GM23338 (cell line): ENCODE data around the gene SUSD3.

Source experiments
- EZH2phosphoT487 ChIP-seq: fragments of 200-600 bp; sonication (generic); IDR thresholded peaks from one replicate; pipeline ENCODE4 v1.8.1; 2018; ENCODE audit warnings: antibody characterized with exemption; ENCODE audit not compliant: unreplicated experiment
- NANOG ChIP-seq: IDR thresholded peaks from 2 replicates; pipeline ENCODE4 v1.6.1; 2016; ENCODE audit warnings: antibody characterized with exemption, borderline replicate concordance
- ZNF114 ChIP-seq: fragments of 250-450 bp; sonication (Bioruptor Pico); IDR thresholded peaks from 2 replicates; pipeline ENCODE4 v1.5.0; 2020; ENCODE audit warnings: mild to moderate bottlenecking, moderate library complexity
- TF ChIP-seq, protein P1 (sequence below), 2 experiments: fragments of 200-600 bp in 1 of 2; sonication (generic) in 1 of 2; conservative IDR thresholded peaks; 2 replicates each; pipeline versions ENCODE4 v1.5.1 to v1.6.1; 2016 to 2017; ENCODE audit warnings: antibody characterized with exemption in 2 of 2, low read depth in 2 of 2, mild to moderate bottlenecking in 2 of 2, moderate library complexity in 1 of 2
- TF ChIP-seq, protein P2 (sequence below): IDR thresholded peaks from 2 replicates; pipeline ENCODE4 v1.6.1; 2016; ENCODE audit warnings: antibody characterized with exemption

DNA sequence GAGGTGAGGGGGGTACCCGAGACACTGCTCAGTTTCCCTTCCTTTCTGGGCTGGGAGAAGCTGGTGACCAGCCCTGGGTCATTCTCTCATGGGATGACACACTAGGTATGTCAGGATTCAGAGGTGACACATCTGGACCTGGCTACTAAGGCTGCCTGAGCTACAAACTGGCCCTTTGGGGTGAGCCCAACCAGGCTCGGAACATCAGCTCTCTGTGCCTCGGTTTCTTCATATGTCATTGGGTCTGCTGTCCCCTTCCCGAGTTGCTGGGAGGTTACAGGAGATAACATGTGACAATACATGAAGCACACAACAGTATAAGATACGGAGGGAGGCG, 49.3 kb downstream of the SUSD3 start:
- TF ChIP-seq NANOG (no peak), EZH2phosphoT487 (no peak), ZNF114 (CRISPR knock-in tag) (no peak)
- TF ChIP-seq, protein P1, sequence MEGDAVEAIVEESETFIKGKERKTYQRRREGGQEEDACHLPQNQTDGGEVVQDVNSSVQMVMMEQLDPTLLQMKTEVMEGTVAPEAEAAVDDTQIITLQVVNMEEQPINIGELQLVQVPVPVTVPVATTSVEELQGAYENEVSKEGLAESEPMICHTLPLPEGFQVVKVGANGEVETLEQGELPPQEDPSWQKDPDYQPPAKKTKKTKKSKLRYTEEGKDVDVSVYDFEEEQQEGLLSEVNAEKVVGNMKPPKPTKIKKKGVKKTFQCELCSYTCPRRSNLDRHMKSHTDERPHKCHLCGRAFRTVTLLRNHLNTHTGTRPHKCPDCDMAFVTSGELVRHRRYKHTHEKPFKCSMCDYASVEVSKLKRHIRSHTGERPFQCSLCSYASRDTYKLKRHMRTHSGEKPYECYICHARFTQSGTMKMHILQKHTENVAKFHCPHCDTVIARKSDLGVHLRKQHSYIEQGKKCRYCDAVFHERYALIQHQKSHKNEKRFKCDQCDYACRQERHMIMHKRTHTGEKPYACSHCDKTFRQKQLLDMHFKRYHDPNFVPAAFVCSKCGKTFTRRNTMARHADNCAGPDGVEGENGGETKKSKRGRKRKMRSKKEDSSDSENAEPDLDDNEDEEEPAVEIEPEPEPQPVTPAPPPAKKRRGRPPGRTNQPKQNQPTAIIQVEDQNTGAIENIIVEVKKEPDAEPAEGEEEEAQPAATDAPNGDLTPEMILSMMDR (conservative IDR thresholded peaks at IDR 0.05; ENCODE audit: low read depth in 2 of 2): no peak
- TF ChIP-seq, protein P2, sequence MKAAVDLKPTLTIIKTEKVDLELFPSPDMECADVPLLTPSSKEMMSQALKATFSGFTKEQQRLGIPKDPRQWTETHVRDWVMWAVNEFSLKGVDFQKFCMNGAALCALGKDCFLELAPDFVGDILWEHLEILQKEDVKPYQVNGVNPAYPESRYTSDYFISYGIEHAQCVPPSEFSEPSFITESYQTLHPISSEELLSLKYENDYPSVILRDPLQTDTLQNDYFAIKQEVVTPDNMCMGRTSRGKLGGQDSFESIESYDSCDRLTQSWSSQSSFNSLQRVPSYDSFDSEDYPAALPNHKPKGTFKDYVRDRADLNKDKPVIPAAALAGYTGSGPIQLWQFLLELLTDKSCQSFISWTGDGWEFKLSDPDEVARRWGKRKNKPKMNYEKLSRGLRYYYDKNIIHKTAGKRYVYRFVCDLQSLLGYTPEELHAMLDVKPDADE: no peak
